ENCODE results near the gene AGAP3.

Gene AGAP3

GRCh38 chr7:151100921-151101320, 14.6 kb downstream of the AGAP3 start:
- DNase-seq (ENCODE audit: extremely low read depth, low read depth): no peak
- TF ChIP-seq, protein P1, sequence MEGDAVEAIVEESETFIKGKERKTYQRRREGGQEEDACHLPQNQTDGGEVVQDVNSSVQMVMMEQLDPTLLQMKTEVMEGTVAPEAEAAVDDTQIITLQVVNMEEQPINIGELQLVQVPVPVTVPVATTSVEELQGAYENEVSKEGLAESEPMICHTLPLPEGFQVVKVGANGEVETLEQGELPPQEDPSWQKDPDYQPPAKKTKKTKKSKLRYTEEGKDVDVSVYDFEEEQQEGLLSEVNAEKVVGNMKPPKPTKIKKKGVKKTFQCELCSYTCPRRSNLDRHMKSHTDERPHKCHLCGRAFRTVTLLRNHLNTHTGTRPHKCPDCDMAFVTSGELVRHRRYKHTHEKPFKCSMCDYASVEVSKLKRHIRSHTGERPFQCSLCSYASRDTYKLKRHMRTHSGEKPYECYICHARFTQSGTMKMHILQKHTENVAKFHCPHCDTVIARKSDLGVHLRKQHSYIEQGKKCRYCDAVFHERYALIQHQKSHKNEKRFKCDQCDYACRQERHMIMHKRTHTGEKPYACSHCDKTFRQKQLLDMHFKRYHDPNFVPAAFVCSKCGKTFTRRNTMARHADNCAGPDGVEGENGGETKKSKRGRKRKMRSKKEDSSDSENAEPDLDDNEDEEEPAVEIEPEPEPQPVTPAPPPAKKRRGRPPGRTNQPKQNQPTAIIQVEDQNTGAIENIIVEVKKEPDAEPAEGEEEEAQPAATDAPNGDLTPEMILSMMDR (IDR thresholded peaks at IDR 0.05; ENCODE audit: low read depth, low read length): no peak

DNA sequence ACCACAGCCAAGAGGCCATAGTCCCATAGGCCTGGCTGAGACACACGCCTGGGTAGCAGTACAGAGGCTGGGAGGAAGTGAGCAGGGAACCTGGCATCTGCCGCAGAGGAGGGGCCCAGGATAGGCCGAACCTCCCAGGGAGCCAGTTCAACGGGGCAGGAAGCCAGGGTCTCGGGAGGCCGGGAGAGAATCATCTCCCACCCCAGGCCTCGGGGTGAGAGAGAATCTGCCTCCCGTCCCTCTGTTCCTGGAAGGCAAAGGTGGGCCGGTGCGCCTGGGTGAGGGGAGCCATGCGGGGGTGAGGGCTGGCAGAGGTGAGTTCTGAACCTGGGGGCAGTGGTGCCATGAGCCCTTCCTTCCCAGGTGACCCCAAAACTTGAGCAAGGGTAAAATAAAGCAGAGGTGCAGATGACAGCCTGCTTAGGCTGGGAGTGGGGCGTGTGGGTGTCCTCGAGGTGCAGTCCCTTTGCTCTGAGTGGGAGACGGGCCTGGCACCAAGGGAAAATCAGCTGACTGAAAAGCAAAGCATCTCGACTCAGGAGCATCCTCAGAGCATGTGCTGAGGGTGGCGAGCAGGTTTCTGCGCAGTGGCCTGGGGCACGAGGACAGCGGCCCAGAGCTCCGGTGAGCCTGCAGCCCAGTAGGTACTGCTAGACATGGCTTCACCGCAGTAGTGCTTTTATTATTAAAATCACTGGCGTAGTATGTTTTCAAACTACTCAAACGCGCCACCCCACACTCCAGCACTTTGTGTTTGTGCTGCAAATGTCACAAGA, 15.5 kb downstream of the AGAP3 start:
- TF ChIP-seq, protein P1 (IDR thresholded peaks at IDR 0.05; ENCODE audit: low read depth, low read length): no peak
- DNase-seq (ENCODE audit: extremely low read depth, low read depth): no peak

GRCh38 chr7:151102991-151103390, 16.7 kb downstream of the AGAP3 start:
- no peak for DNase-seq (ENCODE audit: extremely low read depth, low read depth)
- TF ChIP-seq, protein P1 (IDR thresholded peaks at IDR 0.05; ENCODE audit: low read depth, low read length): no peak

DNA sequence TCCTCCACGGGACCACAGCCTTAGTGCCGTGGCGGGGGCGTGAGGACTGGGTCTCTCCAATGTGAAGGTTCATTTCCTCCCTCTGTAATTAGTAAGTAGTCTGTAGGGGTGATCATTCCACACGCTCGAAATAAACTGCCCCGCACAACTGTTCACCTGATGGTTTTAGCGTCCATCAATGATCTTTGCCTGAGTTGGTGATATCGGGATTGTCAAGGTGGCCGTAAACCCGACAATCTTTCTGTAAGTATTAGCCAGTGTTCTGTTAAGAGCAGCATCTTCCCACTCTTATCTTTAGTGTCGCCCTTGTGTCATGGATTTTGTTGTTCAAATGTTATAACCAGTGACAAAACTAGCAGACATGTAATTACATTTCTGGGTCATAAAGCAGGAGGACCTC, 17.7 kb downstream of the AGAP3 start:
- DNase-seq (ENCODE audit: extremely low read depth, low read depth): no peak
- TF ChIP-seq, protein P1 (IDR thresholded peaks at IDR 0.05; ENCODE audit: low read depth, low read length): no peak

- TF ChIP-seq, protein P1 (IDR thresholded peaks at IDR 0.05; ENCODE audit: low read depth, low read length): no peak
- DNase-seq (ENCODE audit: extremely low read depth, low read depth): no peak
Observed at GRCh38 chr7:151104411-151105235, 18.3 kb downstream of the AGAP3 start.

GRCh38 chr7:151107882-151108281, 21.6 kb downstream of the AGAP3 start:
- TF ChIP-seq, protein P1 (IDR thresholded peaks at IDR 0.05; ENCODE audit: low read depth, low read length): no peak

More at GRCh38 chr7:151107882-151108281, 21.6 kb downstream of the AGAP3 start:
- DNase-seq (ENCODE audit: extremely low read depth, low read depth): no peak

All from AG09319 (cell line).